DMS79 treated with DMSO at 0.1 percent for 48 hours (cell line): Measurements from ENCODE around the gene CFAP57.
"Not testable (repeated sequence)": the region's sequence is repeated elsewhere in the genome, so short reads cannot be mapped to it uniquely, and the experiment has no call there.

ENCODE experiments used
- DNase-seq: peaks from one replicate; lab custom pipeline; 2025; lab: John Stamatoyannopoulos, UW

Gene CFAP57

GRCh38 chr1:43174873-43175272 is 2.7 kb downstream of the CFAP57 start:
- no peak for DNase-seq

- DNase-seq = no peak
Measured at GRCh38 chr1:43177691-43178090, 5.6 kb downstream of the CFAP57 start.

- no peak for DNase-seq
Measured at GRCh38 chr1:43184388-43184787, 12.3 kb downstream of the CFAP57 start.

GRCh38 chr1:43184995-43185394 is 12.9 kb downstream of the CFAP57 start:
- DNase-seq = no peak

GRCh38 chr1:43188106-43188505 is 16.0 kb downstream of the CFAP57 start:
- no peak for DNase-seq

- no peak for DNase-seq
Measured at GRCh38 chr1:43194509-43194908, 22.4 kb downstream of the CFAP57 start.

GRCh38 chr1:43197343-43198127 is 25.4 kb downstream of the CFAP57 start:
- peak; percentile 3 for DNase-seq

GRCh38 chr1:43199093-43199726 is 27.1 kb downstream of the CFAP57 start:
- DNase-seq = peak; percentile 81

GRCh38 chr1:43203859-43204258 is 31.7 kb downstream of the CFAP57 start:
- DNase-seq = no peak

GRCh38 chr1:43204394-43204793 is 32.3 kb downstream of the CFAP57 start:
- DNase-seq = no peak

- no peak for DNase-seq
Measured at GRCh38 chr1:43205671-43206070, 33.5 kb downstream of the CFAP57 start.

- DNase-seq = no peak
Measured at GRCh38 chr1:43206600-43207228, 34.6 kb downstream of the CFAP57 start.

GRCh38 chr1:43207229-43207853 is 35.2 kb downstream of the CFAP57 start:
- DNase-seq = no peak

- not testable (repeated sequence) for DNase-seq
Measured at GRCh38 chr1:43208277-43208676, 36.1 kb downstream of the CFAP57 start.

- DNase-seq = no peak
Measured at GRCh38 chr1:43214501-43215444, 42.6 kb downstream of the CFAP57 start.

- DNase-seq = no peak
Measured at GRCh38 chr1:43217747-43218146, 45.6 kb downstream of the CFAP57 start.

- DNase-seq = no peak
Measured at GRCh38 chr1:43220905-43221778, 49.0 kb downstream of the CFAP57 start.

- no peak for DNase-seq
Measured at GRCh38 chr1:43221797-43222196, 49.7 kb downstream of the CFAP57 start.

GRCh38 chr1:43222879-43223278 is 50.7 kb downstream of the CFAP57 start:
- no peak for DNase-seq

- DNase-seq = no peak
Measured at GRCh38 chr1:43225168-43225567, 53.0 kb downstream of the CFAP57 start.
